MM.1S (cell line): ENCODE results near the gene NIPSNAP2.

Experiments
- DNase-seq: peaks from one replicate; pipeline ENCODE4 v3.0.0-alpha.2; 2015
- H2AFZ ChIP-seq: fragments of 300-600 bp; sonication (generic); 2 replicates; pipeline ENCODE4 v1.6.0; 2016; ENCODE audit warnings: antibody characterized with exemption, low read length
- H3F3A ChIP-seq: fragments of 300-600 bp; sonication (generic); 2 replicates; pipeline ENCODE4 v1.6.1; 2016; ENCODE audit warnings: mild to moderate bottlenecking, antibody characterized with exemption, low read length, moderate library complexity, mixed read lengths; ENCODE audit not compliant: insufficient read depth
- H3K27ac ChIP-seq: fragments of 300-600 bp; sonication (generic); 2 replicates; pipeline ENCODE4 v1.5.1; 2016; ENCODE audit warnings: mild to moderate bottlenecking, low read length
- H3K27me3 ChIP-seq: fragments of 300-600 bp; sonication (generic); replicated peaks from 2 replicates; pipeline ENCODE4 v1.6.0; 2016; ENCODE audit warnings: low read length; ENCODE audit not compliant: insufficient read depth
- H3K36me3 ChIP-seq: fragments of 300-600 bp; sonication (generic); replicated peaks from 2 replicates; pipeline ENCODE4 v1.6.1; 2016; ENCODE audit warnings: mild to moderate bottlenecking, low read length, mixed read lengths; ENCODE audit not compliant: insufficient read depth
- H3K4me1 ChIP-seq: fragments of 300-600 bp; sonication (generic); 2 replicates; pipeline ENCODE4 v1.6.1; 2016; ENCODE audit warnings: low read length, mixed read lengths
- H3K4me2 ChIP-seq: fragments of 300-600 bp; sonication (generic); 2 replicates; pipeline ENCODE4 v1.6.0; 2016; ENCODE audit warnings: low read depth, low read length
- H3K4me3 ChIP-seq: fragments of 300-600 bp; sonication (generic); 2 replicates; pipeline ENCODE4 v1.5.1; 2016; ENCODE audit warnings: low read length, mixed read lengths
- H3K79me2 ChIP-seq: fragments of 300-600 bp; sonication (generic); 2 replicates; pipeline ENCODE4 v1.6.1; 2016; ENCODE audit warnings: mixed run types, low read length, mixed read lengths
- H3K9ac ChIP-seq: fragments of 300-600 bp; sonication (generic); 2 replicates; pipeline ENCODE4 v1.6.1; 2016; ENCODE audit warnings: low read length, mixed read lengths
- H3K9me2 ChIP-seq: fragments of 300-600 bp; sonication (generic); replicated peaks from 2 replicates; pipeline ENCODE4 v1.6.1; 2016; ENCODE audit warnings: mild to moderate bottlenecking, low read length, mixed read lengths; ENCODE audit not compliant: insufficient read depth
- H3K9me3 ChIP-seq: fragments of 300-600 bp; sonication (generic); replicated peaks from 2 replicates; pipeline ENCODE4 v1.6.1; 2016; ENCODE audit warnings: mild to moderate bottlenecking, low read length, mixed read lengths; ENCODE audit not compliant: insufficient read depth
- H4K20me1 ChIP-seq: fragments of 300-600 bp; sonication (generic); 2 replicates; pipeline ENCODE4 v1.6.1; 2016; ENCODE audit warnings: mild to moderate bottlenecking, low read length, moderate library complexity, mixed read lengths; ENCODE audit not compliant: insufficient read depth
- EZH2 ChIP-seq: fragments of 300-600 bp; sonication (generic); optimal IDR thresholded peaks from 2 replicates; pipeline ENCODE3; 2017; ENCODE audit warnings: low read depth, mild to moderate bottlenecking, antibody characterized with exemption, low read length, mixed read lengths
- EZH2phosphoT487 ChIP-seq: fragments of 300-600 bp; sonication (generic); IDR thresholded peaks from 2 replicates; pipeline ENCODE4 v1.6.1; 2018; ENCODE audit warnings: antibody characterized with exemption, low read length
- TF ChIP-seq, protein P1 (sequence below): fragments of 300-600 bp; sonication (generic); IDR thresholded peaks from 2 replicates; pipeline ENCODE4 v1.5.1; 2016; ENCODE audit warnings: antibody characterized with exemption, low read length, mixed read lengths

Gene NIPSNAP2

DNA sequence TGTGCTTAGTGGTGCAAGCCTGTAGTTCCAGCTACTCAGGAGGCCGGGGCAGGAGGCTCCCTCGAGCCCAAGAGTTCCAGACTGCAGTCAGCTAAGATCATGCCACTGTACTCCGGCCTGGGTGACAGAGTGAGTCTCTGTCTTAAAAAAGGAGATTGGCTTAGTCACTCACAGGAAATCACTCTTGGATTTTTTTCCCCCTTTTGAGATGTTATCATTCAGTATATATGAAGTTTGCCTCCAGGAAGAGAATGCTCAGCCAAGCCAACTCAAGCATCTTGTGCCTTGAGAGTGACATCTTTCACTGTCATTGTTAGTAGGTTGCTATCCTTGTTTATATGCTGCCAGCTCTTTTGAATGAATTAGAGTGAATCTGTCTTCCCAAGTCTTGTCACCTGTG, 28.0 kb downstream of the NIPSNAP2 start:
- Histone ChIP-seq H4K20me1 (no peaks in the 10 kb centered on the region), H2AFZ (no peak overlapping the region), H3K4me1 (no peaks in the 10 kb centered on the region), H3K36me3 (no peaks in the 10 kb centered on the region), H3K4me2 (no peak overlapping the region), H3F3A (no peaks in the 10 kb centered on the region), H3K27ac (no peak overlapping the region), H3K9ac (no peak overlapping the region), H3K9me3 (no peaks in the 10 kb centered on the region), H3K4me3 (no peak overlapping the region), H3K27me3 (no peaks in the 10 kb centered on the region), H3K9me2 (no peaks in the 10 kb centered on the region), H3K79me2 (no peaks in the 10 kb centered on the region)
- no peak for DNase-seq
- TF ChIP-seq, protein P1, sequence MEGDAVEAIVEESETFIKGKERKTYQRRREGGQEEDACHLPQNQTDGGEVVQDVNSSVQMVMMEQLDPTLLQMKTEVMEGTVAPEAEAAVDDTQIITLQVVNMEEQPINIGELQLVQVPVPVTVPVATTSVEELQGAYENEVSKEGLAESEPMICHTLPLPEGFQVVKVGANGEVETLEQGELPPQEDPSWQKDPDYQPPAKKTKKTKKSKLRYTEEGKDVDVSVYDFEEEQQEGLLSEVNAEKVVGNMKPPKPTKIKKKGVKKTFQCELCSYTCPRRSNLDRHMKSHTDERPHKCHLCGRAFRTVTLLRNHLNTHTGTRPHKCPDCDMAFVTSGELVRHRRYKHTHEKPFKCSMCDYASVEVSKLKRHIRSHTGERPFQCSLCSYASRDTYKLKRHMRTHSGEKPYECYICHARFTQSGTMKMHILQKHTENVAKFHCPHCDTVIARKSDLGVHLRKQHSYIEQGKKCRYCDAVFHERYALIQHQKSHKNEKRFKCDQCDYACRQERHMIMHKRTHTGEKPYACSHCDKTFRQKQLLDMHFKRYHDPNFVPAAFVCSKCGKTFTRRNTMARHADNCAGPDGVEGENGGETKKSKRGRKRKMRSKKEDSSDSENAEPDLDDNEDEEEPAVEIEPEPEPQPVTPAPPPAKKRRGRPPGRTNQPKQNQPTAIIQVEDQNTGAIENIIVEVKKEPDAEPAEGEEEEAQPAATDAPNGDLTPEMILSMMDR: no peak
- TF ChIP-seq EZH2phosphoT487 (no peak), EZH2 (no peak)

- no peaks in the 10 kb centered on the region for H3K4me1 ChIP-seq
- H3K4me3 ChIP-seq: no peak overlapping the region
- no peaks in the 10 kb centered on the region for H4K20me1 ChIP-seq
- H3K9ac ChIP-seq: no peak overlapping the region
- no peak for DNase-seq
- no peak for TF ChIP-seq EZH2phosphoT487
- no peak for TF ChIP-seq EZH2
- TF ChIP-seq, protein P1: no peak
- H3K79me2 ChIP-seq: no peaks in the 10 kb centered on the region
- no peak overlapping the region for H3K27ac ChIP-seq
- no peaks in the 10 kb centered on the region for H3K27me3 ChIP-seq
- no peak overlapping the region for H3K4me2 ChIP-seq
- H3K9me2 ChIP-seq: no peaks in the 10 kb centered on the region
- no peaks in the 10 kb centered on the region for H3K9me3 ChIP-seq
- H3K36me3 ChIP-seq: no peaks in the 10 kb centered on the region
- H3F3A ChIP-seq: no peaks in the 10 kb centered on the region
- no peak overlapping the region for H2AFZ ChIP-seq
Observed at GRCh38 chr7:55996856-55997500, 32.6 kb downstream of the NIPSNAP2 start.

- no peaks in the 10 kb centered on the region for H3K9me3 ChIP-seq
- no peaks in the 10 kb centered on the region for H3K4me1 ChIP-seq
- no peak overlapping the region for H3K4me3 ChIP-seq
- H3K4me2 ChIP-seq: no peak overlapping the region
- no peaks in the 10 kb centered on the region for H3K36me3 ChIP-seq
- no peaks in the 10 kb centered on the region for H3F3A ChIP-seq
- no peaks in the 10 kb centered on the region for H4K20me1 ChIP-seq
- H2AFZ ChIP-seq: no peak overlapping the region
- no peak overlapping the region for H3K27ac ChIP-seq
- no peak for DNase-seq
- no peaks in the 10 kb centered on the region for H3K9me2 ChIP-seq
- no peak overlapping the region for H3K9ac ChIP-seq
- TF ChIP-seq EZH2phosphoT487: no peak
- TF ChIP-seq, protein P1: no peak
- H3K27me3 ChIP-seq: no peaks in the 10 kb centered on the region
- no peaks in the 10 kb centered on the region for H3K79me2 ChIP-seq
Observed at GRCh38 chr7:56003749-56004148, 39.4 kb downstream of the NIPSNAP2 start.
